Ishikawa (cell line): ENCODE measurements around the gene TNFRSF8.

Source experiments
- CEBPB ChIP-seq: IDR thresholded peaks from 2 replicates; pipeline ENCODE4 v1.6.1; 2012
- CREB1 ChIP-seq: IDR thresholded peaks from 2 replicates; pipeline ENCODE4 v1.6.1; 2012; ENCODE audit warnings: low read depth
- EGR1 ChIP-seq: IDR thresholded peaks from 2 replicates; pipeline ENCODE4 v1.6.1; 2012
- EP300 ChIP-seq: IDR thresholded peaks from 2 replicates; pipeline ENCODE4 v1.6.1; 2012; ENCODE audit warnings: borderline replicate concordance
- FOXM1 ChIP-seq: IDR thresholded peaks from 2 replicates; pipeline ENCODE4 v1.6.1; 2012; ENCODE audit warnings: low read depth, borderline replicate concordance
- NFIC ChIP-seq: IDR thresholded peaks from 2 replicates; pipeline ENCODE4 v1.6.1; 2012
- RAD21 ChIP-seq: IDR thresholded peaks from 2 replicates; pipeline ENCODE4 v1.6.1; 2012; ENCODE audit warnings: low read depth
- REST ChIP-seq: IDR thresholded peaks from 2 replicates; pipeline ENCODE4 v1.6.1; 2012; ENCODE audit warnings: low read depth, mild to moderate bottlenecking
- TAF1 ChIP-seq: IDR thresholded peaks from 2 replicates; pipeline ENCODE4 v1.6.1; 2012; ENCODE audit warnings: low read depth, mild to moderate bottlenecking
- TCF12 ChIP-seq: IDR thresholded peaks from 2 replicates; pipeline ENCODE4 v1.6.1; 2012; ENCODE audit warnings: low read depth
- TEAD4 ChIP-seq: IDR thresholded peaks from 2 replicates; pipeline ENCODE4 v1.6.1; 2012
- YY1 ChIP-seq: IDR thresholded peaks from 2 replicates; pipeline ENCODE4 v1.6.1; 2012; ENCODE audit warnings: low read depth
- ZBTB7A ChIP-seq: IDR thresholded peaks from 2 replicates; pipeline ENCODE4 v1.6.1; 2012; ENCODE audit warnings: low read depth
- TF ChIP-seq, protein P1 (sequence below): IDR thresholded peaks from 2 replicates; pipeline ENCODE4 v1.6.1; 2012
- TF ChIP-seq, protein P2 (sequence below): IDR thresholded peaks from 2 replicates; pipeline ENCODE4 v1.6.1; 2012

TNFRSF8 gene

DNA sequence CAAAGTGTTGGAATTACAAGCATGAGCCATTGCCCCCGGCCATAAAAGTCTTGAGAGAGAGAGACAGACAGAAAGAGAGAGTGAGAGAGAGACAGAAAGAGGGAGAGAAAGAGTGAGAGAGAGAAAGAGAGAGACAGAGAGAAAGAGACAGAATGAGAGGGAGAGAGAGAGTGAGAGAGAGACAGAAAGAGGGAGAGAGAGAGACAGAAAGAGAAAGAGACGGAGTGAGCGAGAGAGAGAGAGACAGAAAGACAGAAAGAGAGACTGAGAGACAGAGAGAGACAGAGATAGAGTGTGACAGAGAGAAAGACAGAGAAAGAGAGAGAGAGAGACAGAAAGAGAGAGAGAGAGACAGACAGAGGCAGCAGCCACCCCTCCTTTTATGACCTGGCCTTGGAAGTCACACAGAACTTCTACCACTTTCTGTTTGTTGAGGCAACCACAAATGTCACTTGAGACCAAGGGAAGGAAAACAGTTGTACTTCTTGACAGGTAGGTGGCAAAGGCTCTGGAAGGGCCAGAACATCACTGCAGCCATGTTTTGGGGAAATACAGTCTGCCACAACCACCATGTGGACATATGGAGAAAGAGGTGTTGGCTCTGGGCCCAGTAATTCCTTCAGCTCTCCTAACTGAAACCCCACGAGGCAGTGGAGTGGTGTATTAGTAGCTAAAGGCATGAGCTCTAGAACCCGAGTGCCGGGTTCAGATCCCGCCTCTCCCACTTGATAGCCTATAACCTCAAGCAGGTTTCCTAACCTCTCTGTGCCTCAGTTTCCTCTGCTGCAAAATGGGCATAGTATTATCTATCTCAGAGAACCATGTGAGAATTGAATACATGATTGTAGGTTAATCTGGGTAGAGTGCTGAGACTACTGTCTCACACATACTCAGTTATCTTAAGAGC is 50.6 kb downstream of the TNFRSF8 start:
- TF ChIP-seq TAF1, result no peak

- TF ChIP-seq TEAD4 (no peak), EP300 (no peak), EGR1 (no peak)
Measured at GRCh38 chr1:12114340-12114683, 51.2 kb downstream of the TNFRSF8 start.

DNA sequence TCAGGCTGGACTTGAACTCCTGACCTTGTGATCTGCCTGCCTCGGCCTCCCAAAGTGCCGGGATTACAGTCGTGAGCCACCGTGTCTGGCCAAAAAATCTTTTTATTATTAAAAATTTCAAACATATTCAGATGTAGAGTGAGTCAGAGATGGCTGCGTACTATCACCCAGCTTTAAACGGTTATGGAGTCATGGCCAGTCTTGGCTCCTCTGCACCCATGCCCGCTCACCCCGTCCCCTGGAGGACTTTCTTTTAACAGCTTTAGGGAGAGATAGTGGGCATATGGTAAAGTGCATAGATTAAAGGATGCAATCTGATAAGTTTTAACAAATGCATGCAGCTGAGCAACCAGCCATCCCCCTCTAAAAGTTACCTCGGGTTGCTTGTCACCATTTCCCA is 51.8 kb downstream of the TNFRSF8 start:
- TF ChIP-seq, protein P1, sequence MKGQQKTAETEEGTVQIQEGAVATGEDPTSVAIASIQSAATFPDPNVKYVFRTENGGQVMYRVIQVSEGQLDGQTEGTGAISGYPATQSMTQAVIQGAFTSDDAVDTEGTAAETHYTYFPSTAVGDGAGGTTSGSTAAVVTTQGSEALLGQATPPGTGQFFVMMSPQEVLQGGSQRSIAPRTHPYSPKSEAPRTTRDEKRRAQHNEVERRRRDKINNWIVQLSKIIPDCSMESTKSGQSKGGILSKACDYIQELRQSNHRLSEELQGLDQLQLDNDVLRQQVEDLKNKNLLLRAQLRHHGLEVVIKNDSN, result no peak
- TF ChIP-seq FOXM1, result no peak
- no peak for TF ChIP-seq NFIC
- no peak for TF ChIP-seq YY1
- no peak for TF ChIP-seq EP300
- TF ChIP-seq CEBPB, result no peak
- TF ChIP-seq TEAD4, result no peak
- TF ChIP-seq ZBTB7A, result no peak
- TF ChIP-seq EGR1, result no peak
- TF ChIP-seq TAF1, result no peak
- no peak for TF ChIP-seq REST
- TF ChIP-seq CREB1, result no peak
- TF ChIP-seq TCF12, result no peak

GRCh38 chr1:12121212-12122003 is 58.3 kb downstream of the TNFRSF8 start:
- no peak for TF ChIP-seq FOXM1
- TF ChIP-seq EP300, result no peak
- TF ChIP-seq CEBPB, result no peak
- TF ChIP-seq, protein P2, sequence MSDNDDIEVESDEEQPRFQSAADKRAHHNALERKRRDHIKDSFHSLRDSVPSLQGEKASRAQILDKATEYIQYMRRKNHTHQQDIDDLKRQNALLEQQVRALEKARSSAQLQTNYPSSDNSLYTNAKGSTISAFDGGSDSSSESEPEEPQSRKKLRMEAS, result no peak
- TF ChIP-seq TEAD4, result no peak

GRCh38 chr1:12123172-12123571 is 60.1 kb downstream of the TNFRSF8 start:
- TF ChIP-seq CEBPB, result no peak
- TF ChIP-seq FOXM1, result no peak
- TF ChIP-seq TEAD4, result no peak
- TF ChIP-seq, protein P2, result no peak
- TF ChIP-seq YY1, result no peak
- no peak for TF ChIP-seq RAD21
- TF ChIP-seq TCF12, result no peak
- no peak for TF ChIP-seq EP300
- TF ChIP-seq NFIC, result no peak
- TF ChIP-seq TAF1, result no peak
- no peak for TF ChIP-seq CREB1
- TF ChIP-seq REST, result no peak
- TF ChIP-seq EGR1, result no peak
- TF ChIP-seq ZBTB7A, result no peak
- TF ChIP-seq, protein P1, result no peak
